ENCODE measurements around the gene SNTB2. TPM values are rescaled to one million over a fixed set of nuclear protein-coding genes. Genes with fewer than 3 reads are reported as not detected.

Gene SNTB2
- total RNA-seq, 4 donors from 2014 or later = 14.5 to 140 (median 28.7) TPM

- no peak overlapping the region for H3K4me3 ChIP-seq
- DNase-seq = no peak
- H3K4me1 ChIP-seq = no peaks in the 10 kb centered on the region
- H3K27ac ChIP-seq = no peak overlapping the region
- H3K27me3 ChIP-seq = no peaks in the 10 kb centered on the region
- no peak for TF ChIP-seq POLR2A (IDR thresholded peaks at IDR 0.05)
- TF ChIP-seq CTCF (IDR thresholded peaks at IDR 0.05) = no peak
- H3K9me3 ChIP-seq = no peaks in the 10 kb centered on the region
- H3K36me3 ChIP-seq = peaks cover 0 to 31% (median 0%) of the 10 kb centered on the region in 3 donors
These were observed 111.3 kb downstream of the SNTB2 start for GRCh38 chr16:69298261-69298660.

DNA sequence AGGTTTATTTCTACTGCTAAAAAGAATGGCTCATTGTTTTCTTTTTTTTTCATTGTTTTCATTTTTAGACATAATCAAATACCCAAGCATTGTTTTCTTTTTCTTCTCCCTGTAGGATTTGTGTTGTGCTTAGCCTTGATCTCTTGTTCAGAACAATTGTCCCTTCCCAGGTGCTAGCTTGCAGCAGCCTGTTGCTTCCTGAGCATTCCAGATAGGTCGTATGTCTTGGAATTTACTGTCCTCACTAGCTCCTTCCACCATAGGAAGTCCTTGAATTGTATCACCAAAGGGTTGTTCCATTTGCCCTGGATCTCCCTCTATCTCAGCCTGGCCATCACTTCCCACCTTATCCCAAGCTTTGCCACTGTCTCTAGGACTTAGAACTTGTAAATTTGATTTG is 114.2 kb downstream of the SNTB2 start:
- no peaks in the 10 kb centered on the region for H3K27me3 ChIP-seq
- H3K4me1 ChIP-seq = no peaks in the 10 kb centered on the region
- H3K36me3 ChIP-seq = peaks cover 0 to 44% (median 0%) of the 10 kb centered on the region in 3 donors
- no peak for TF ChIP-seq POLR2A (IDR thresholded peaks at IDR 0.05)
- no peak for TF ChIP-seq CTCF (IDR thresholded peaks at IDR 0.05)
- H3K4me3 ChIP-seq = no peak overlapping the region
- DNase-seq = no peak
- no peak overlapping the region for H3K27ac ChIP-seq
- H3K9me3 ChIP-seq = no peaks in the 10 kb centered on the region

DNA sequence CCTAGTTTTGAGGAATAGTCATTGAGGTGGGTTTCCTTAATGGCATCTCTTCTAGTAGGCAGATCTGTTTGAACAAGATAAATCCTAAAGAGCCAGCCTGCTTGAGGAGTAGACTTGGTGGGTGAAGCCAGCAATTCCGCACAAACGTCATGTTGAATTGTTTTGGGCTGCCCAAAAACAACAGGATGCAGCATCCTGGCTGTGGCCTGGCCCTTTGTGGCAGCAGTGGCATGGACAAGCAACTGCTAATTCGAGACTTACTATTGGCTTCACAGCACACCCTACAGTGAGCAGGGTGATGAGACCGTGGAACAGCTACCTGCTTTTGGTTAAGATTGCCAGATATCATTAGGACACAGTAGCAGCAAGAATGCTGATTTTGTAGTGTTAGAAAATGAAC is 114.9 kb downstream of the SNTB2 start:
- H3K4me3 ChIP-seq = no peak overlapping the region
- no peak for TF ChIP-seq CTCF (IDR thresholded peaks at IDR 0.05)
- TF ChIP-seq POLR2A (IDR thresholded peaks at IDR 0.05) = no peak
- no peaks in the 10 kb centered on the region for H3K9me3 ChIP-seq
- no peak overlapping the region for H3K27ac ChIP-seq
- no peaks in the 10 kb centered on the region for H3K27me3 ChIP-seq
- no peak for DNase-seq
- no peaks in the 10 kb centered on the region for H3K4me1 ChIP-seq
- peaks cover 0 to 44% (median 0%) of the 10 kb centered on the region in 3 donors for H3K36me3 ChIP-seq

GRCh38 chr16:69302301-69302700 is 115.3 kb downstream of the SNTB2 start:
- Histone ChIP-seq H3K36me3 (peaks cover 0 to 44% (median 0%) of the 10 kb centered on the region in 3 donors), H3K4me1 (no peaks in the 10 kb centered on the region), H3K4me3 (no peak overlapping the region), H3K9me3 (no peaks in the 10 kb centered on the region), H3K27ac (no peak overlapping the region), H3K27me3 (no peaks in the 10 kb centered on the region)
- TF ChIP-seq POLR2A (IDR thresholded peaks at IDR 0.05) = no peak
- TF ChIP-seq CTCF (IDR thresholded peaks at IDR 0.05) = no peak
- no peak for DNase-seq

DNA sequence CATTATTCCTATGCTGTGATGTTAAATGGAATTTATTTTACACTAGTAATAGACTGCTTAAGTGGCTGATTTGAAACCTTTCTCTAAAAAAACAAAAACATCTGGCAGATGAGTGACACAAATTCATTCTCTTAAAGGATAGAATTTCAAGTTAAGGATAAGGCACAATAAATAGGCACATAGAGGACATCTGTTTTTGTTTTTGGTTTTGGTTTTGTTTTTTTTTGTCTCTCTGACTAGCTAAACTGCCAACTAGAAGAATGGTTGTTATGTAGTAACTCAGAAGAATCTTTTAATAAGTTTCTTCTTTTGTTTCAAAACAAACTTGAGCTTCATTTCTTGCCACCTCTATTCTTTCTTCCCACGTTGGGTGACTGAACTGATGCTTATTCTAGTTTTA is 119.1 kb downstream of the SNTB2 start:
- Histone ChIP-seq H3K27ac (no peak overlapping the region), H3K9me3 (no peaks in the 10 kb centered on the region), H3K27me3 (no peaks in the 10 kb centered on the region), H3K4me3 (no peak overlapping the region), H3K4me1 (peaks cover 0 to 4% (median 0%) of the 10 kb centered on the region in 4 donors), H3K36me3 (peaks cover 0 to 25% (median 0%) of the 10 kb centered on the region in 3 donors)
- DNase-seq = no peak
- TF ChIP-seq CTCF (IDR thresholded peaks at IDR 0.05) (no peak), POLR2A (IDR thresholded peaks at IDR 0.05) (no peak)

DNA sequence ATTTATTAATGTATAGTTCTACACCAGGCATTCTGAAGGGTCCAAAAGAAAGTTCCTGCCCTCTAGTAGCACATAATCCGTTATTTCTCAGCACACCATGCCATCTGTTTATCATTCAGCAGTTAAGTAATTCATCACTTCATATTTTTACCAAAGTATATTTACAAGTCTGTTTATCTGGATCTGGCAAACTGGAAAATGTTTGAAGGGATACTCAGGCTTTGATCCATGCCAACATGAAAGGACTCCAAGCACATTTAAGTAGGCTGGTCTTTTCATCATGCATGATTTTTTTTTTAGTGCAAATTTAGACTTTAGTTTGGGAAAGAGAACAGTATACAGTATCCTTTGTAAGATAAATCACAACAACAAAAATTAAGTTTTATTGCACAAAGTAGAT is 120.1 kb downstream of the SNTB2 start:
- H3K36me3 ChIP-seq = peaks cover 0 to 17% (median 0%) of the 10 kb centered on the region in 3 donors
- TF ChIP-seq POLR2A (IDR thresholded peaks at IDR 0.05) = no peak
- TF ChIP-seq CTCF (IDR thresholded peaks at IDR 0.05) = no peak
- H3K27me3 ChIP-seq = no peaks in the 10 kb centered on the region
- H3K27ac ChIP-seq = no peak overlapping the region
- no peak for DNase-seq
- no peak overlapping the region for H3K4me3 ChIP-seq
- no peaks in the 10 kb centered on the region for H3K9me3 ChIP-seq
- H3K4me1 ChIP-seq = peaks cover 0 to 4% (median 2%) of the 10 kb centered on the region in 4 donors
